Esophagus muscularis mucosa (tissue), 3 donors: ENCODE data around the gene BANK1.

ENCODE experiments used
- POLR2A ChIP-seq: fragments of 450-650 bp; IDR thresholded peaks from one replicate; pipeline ENCODE4 v1.6.1; 2017; ENCODE audit warnings: antibody characterized with exemption, moderate library complexity, mild to moderate bottlenecking, low read depth
- POLR2AphosphoS5 ChIP-seq, 2 donors: sonication (generic); formaldehyde crosslinking; IDR thresholded peaks; one replicate each; pipeline ENCODE4 v1.6.1; 2017; ENCODE audit warnings: antibody characterized with exemption in 2 of 2
- TF ChIP-seq, protein P1 (sequence below), 3 experiments: fragments of 200-600 bp in 2 of 3; fragments of 450-650 bp in 1 of 3; sonication (generic) in 2 of 3; IDR thresholded peaks; one replicate each; pipeline ENCODE4 v1.5.1; 2017 to 2019; ENCODE audit warnings: antibody characterized with exemption in 3 of 3, mild to moderate bottlenecking in 2 of 3, moderate library complexity in 1 of 3

DNA sequence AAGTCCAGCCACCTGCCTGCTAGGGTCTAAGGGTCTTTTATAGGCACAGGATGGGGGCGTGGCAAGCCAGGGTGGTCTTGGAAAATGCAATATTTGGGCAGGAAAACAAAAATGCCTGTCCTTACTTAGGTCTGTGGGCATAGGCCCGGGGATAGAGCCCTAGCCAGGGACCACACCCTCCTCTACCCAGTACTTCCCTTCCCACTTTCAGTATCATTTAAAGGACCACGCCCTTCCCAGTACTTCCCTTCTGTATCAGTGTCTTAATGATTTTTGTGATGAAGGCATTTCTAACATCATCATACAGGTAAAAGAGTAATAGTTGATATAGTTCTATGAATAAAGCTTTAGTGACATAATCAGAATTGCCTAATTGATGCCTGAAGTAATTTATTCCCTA lies 11.4 kb downstream of the BANK1 start:
- TF ChIP-seq POLR2A (no peak), POLR2AphosphoS5 (IDR thresholded peaks at IDR 0.05) (no peak)
- TF ChIP-seq, protein P1, sequence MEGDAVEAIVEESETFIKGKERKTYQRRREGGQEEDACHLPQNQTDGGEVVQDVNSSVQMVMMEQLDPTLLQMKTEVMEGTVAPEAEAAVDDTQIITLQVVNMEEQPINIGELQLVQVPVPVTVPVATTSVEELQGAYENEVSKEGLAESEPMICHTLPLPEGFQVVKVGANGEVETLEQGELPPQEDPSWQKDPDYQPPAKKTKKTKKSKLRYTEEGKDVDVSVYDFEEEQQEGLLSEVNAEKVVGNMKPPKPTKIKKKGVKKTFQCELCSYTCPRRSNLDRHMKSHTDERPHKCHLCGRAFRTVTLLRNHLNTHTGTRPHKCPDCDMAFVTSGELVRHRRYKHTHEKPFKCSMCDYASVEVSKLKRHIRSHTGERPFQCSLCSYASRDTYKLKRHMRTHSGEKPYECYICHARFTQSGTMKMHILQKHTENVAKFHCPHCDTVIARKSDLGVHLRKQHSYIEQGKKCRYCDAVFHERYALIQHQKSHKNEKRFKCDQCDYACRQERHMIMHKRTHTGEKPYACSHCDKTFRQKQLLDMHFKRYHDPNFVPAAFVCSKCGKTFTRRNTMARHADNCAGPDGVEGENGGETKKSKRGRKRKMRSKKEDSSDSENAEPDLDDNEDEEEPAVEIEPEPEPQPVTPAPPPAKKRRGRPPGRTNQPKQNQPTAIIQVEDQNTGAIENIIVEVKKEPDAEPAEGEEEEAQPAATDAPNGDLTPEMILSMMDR (IDR thresholded peaks at IDR 0.05), result no peak
